ENCODE data around the gene NMNAT2. TPM values are rescaled to one million over a fixed set of nuclear protein-coding genes. Genes with fewer than 3 reads are reported as not detected.

NMNAT2 gene
- total RNA-seq, 1 donor from 2014 or later = 1.7 TPM

DNA sequence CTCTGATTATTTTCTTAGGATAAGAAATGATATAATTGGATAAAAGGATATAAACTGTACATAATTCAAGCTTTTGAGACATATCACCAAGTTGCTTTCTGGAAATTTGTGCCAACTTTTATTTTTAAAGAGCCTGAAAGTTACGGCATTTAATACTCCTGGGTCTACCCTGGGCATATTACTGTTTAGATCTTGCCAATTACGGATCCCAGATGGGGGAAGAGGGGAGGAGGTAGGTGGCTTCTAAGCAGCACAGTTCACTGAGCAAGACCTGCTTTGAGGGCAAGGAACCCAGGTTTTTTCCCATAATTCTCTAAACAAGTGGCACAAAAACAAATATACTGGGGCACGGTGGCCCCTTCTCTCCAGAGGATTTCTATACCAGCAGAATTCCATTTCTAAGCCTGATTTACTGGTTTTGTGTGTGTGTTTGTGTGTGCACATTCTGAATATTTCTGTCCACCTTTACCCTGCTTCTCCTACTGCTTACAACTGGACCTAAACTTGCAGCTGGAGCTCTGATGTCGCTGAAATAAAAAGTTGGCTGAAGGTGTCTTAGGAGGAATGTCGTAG, 155.5 kb downstream of the NMNAT2 start:
- no peak overlapping the region for H3K27ac ChIP-seq
- intact Hi-C loops (cut with DNase I) = no loop called here
- TF ChIP-seq POLR2A (IDR thresholded peaks at IDR 0.05) (no peak), POLR2AphosphoS5 (IDR thresholded peaks at IDR 0.05; ENCODE audit: insufficient read depth in 1 of 2, low read depth in 1 of 2) (no peak)
- TF ChIP-seq, protein P1, sequence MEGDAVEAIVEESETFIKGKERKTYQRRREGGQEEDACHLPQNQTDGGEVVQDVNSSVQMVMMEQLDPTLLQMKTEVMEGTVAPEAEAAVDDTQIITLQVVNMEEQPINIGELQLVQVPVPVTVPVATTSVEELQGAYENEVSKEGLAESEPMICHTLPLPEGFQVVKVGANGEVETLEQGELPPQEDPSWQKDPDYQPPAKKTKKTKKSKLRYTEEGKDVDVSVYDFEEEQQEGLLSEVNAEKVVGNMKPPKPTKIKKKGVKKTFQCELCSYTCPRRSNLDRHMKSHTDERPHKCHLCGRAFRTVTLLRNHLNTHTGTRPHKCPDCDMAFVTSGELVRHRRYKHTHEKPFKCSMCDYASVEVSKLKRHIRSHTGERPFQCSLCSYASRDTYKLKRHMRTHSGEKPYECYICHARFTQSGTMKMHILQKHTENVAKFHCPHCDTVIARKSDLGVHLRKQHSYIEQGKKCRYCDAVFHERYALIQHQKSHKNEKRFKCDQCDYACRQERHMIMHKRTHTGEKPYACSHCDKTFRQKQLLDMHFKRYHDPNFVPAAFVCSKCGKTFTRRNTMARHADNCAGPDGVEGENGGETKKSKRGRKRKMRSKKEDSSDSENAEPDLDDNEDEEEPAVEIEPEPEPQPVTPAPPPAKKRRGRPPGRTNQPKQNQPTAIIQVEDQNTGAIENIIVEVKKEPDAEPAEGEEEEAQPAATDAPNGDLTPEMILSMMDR (IDR thresholded peaks at IDR 0.05) = no peak
- H3K27me3 ChIP-seq = no peaks in the 10 kb centered on the region
- DNase-seq (ENCODE audit: extremely low spot score in 2 of 2) = no peak
- no peaks in the 10 kb centered on the region for H3K36me3 ChIP-seq
- H3K4me1 ChIP-seq = peaks cover 4% of the 10 kb centered on the region
- no peak overlapping the region for H3K4me3 ChIP-seq
- no peaks in the 10 kb centered on the region for H3K9me3 ChIP-seq

DNA sequence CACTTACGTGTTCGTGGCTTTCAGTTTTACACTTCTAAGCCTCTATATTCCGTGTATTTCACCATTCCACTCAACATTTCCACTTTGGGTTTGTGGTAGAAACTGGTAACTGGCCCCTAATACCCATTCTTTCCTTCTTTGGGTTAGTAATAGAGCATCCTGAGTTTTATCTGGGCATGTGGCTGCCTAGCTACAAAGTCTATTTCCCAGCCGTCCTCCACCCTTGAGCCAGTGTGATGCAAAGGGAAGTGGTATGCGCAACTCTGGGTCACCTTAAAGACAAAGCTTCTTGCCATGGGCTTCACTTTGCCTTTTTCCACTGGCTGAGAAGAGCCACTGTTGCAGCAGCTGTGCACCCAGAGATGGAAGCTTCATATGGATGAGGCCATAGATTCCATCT, 158.3 kb downstream of the NMNAT2 start:
- Histone ChIP-seq H3K27me3 (no peaks in the 10 kb centered on the region), H3K27ac (no peak overlapping the region), H3K4me3 (no peak overlapping the region), H3K4me1 (no peaks in the 10 kb centered on the region), H3K9me3 (no peaks in the 10 kb centered on the region), H3K36me3 (no peaks in the 10 kb centered on the region)
- DNase-seq (ENCODE audit: extremely low spot score in 2 of 2) = no peak
- no peak for TF ChIP-seq POLR2A (IDR thresholded peaks at IDR 0.05)
- TF ChIP-seq POLR2AphosphoS5 (IDR thresholded peaks at IDR 0.05; ENCODE audit: insufficient read depth in 1 of 2, low read depth in 1 of 2) = no peak
- TF ChIP-seq, protein P1 (IDR thresholded peaks at IDR 0.05) = no peak
- intact Hi-C loops (cut with DNase I) = no loop called here

DNA sequence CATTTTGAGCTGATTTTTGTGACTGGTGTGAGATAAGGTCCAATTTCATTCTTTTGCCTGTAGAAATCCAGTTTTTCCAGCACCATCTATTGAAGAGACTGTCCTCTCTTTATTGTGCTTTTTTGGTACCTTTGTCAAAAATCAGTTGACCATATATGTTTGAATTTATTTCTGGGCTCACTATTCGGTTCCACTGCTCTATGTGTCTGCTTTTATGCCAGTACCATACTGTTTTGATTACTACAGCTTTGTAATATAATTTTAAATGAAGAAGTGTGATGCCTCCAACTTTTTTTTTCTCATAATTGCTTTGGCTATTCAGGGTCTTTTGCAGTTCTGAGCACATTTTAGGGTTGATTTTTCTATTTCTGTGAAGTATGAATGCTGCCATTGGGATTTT, 163.1 kb downstream of the NMNAT2 start:
- TF ChIP-seq POLR2A (IDR thresholded peaks at IDR 0.05) (no peak), POLR2AphosphoS5 (IDR thresholded peaks at IDR 0.05; ENCODE audit: insufficient read depth in 1 of 2, low read depth in 1 of 2) (no peak)
- TF ChIP-seq, protein P1 (IDR thresholded peaks at IDR 0.05) = no peak
- H3K27ac ChIP-seq = no peak overlapping the region
- no peak for DNase-seq (ENCODE audit: extremely low spot score in 2 of 2)
- H3K4me3 ChIP-seq = no peak overlapping the region
- H3K27me3 ChIP-seq = no peaks in the 10 kb centered on the region
- H3K36me3 ChIP-seq = no peaks in the 10 kb centered on the region
- H3K9me3 ChIP-seq = no peaks in the 10 kb centered on the region
- H3K4me1 ChIP-seq = no peaks in the 10 kb centered on the region
- intact Hi-C loops (cut with DNase I) = no loop called here

DNA sequence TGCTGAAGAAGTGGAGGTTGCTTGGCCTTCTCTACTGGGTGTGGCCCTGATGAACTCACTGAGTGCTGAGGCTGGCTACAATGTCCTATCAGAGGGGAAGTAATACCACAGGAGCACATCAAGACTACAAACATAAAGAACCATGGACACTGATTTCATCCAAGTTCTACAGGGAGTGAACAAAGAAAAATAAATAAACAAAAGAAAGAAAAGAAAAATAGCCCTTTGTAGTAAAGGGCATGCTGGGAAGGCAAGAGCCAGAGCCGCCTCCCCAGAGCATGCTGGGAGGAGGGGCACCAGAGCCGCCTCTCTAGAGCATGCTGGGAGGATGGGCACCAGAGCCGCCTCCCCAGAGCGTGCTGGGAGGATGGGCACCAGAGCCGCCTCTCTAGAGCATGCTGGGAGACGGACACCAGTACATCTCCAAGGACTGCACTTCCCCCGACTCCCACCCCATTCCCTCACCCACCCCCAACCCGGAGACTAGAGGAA, 166.2 kb downstream of the NMNAT2 start:
- no peak for DNase-seq (ENCODE audit: extremely low spot score in 2 of 2)
- H3K4me3 ChIP-seq = no peak overlapping the region
- no peaks in the 10 kb centered on the region for H3K9me3 ChIP-seq
- TF ChIP-seq, protein P1 (IDR thresholded peaks at IDR 0.05) = no peak
- no peak for TF ChIP-seq POLR2AphosphoS5 (IDR thresholded peaks at IDR 0.05; ENCODE audit: insufficient read depth in 1 of 2, low read depth in 1 of 2)
- TF ChIP-seq POLR2A (IDR thresholded peaks at IDR 0.05) = no peak
- H3K27me3 ChIP-seq = no peaks in the 10 kb centered on the region
- no peaks in the 10 kb centered on the region for H3K36me3 ChIP-seq
- no peak overlapping the region for H3K27ac ChIP-seq
- no peaks in the 10 kb centered on the region for H3K4me1 ChIP-seq
- intact Hi-C loops (cut with DNase I) = no loop called here

DNA sequence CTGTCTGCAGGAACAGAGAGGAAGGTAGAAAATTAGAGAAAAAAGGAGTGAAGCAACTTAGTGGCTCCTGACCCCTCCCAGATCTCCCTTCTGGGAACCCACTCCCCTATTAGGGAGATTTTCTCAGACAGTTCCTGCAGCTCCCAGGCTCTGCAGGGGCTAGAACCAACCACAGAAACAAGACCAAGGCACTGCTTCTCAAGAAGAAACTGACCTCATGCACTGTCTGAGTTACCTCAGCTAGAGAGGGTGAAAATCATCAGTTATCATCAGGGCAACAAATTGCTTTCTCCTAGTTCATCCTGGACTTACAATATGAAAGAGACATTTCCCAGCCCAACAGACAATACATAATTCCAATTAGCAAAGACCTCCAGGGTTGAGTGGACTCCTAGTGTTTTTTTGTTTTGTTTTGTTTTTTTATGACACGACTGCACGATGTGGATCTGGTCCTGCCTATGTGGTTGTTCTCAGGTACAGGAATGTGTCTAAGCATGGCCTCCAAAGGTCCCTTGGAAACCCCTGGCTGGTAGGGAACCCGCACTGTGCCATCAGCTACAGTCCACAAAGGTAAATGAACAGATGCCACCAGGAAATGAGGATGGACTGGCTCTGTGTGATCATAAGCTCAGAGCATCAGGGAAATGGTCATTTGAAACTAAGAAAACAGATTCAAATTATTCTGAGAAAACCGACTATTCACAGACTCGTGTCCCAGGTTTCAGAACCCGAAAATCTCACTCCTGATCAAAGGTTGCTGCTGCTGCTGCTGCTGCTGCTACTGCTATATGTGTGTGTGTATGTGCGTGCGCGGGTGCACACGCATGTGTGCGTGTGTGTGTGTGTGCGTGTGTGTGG, 166.8 kb downstream of the NMNAT2 start:
- H3K27me3 ChIP-seq = no peaks in the 10 kb centered on the region
- no peak for TF ChIP-seq POLR2AphosphoS5 (IDR thresholded peaks at IDR 0.05; ENCODE audit: insufficient read depth in 1 of 2, low read depth in 1 of 2)
- TF ChIP-seq, protein P1 (IDR thresholded peaks at IDR 0.05) = no peak
- no peak for TF ChIP-seq POLR2A (IDR thresholded peaks at IDR 0.05)
- no peak overlapping the region for H3K27ac ChIP-seq
- H3K4me3 ChIP-seq = no peak overlapping the region
- H3K4me1 ChIP-seq = no peaks in the 10 kb centered on the region
- no peaks in the 10 kb centered on the region for H3K9me3 ChIP-seq
- H3K36me3 ChIP-seq = no peaks in the 10 kb centered on the region
- peak in 1 of 2 donors; percentile 62 for DNase-seq (ENCODE audit: extremely low spot score in 2 of 2)
- intact Hi-C loops (cut with DNase I) = no loop called here
